ENCODE data around the gene STAG1.
A peak's percentile ranks its signal among the peaks of the same experiment; 100 is the strongest.

Gene STAG1

DNA sequence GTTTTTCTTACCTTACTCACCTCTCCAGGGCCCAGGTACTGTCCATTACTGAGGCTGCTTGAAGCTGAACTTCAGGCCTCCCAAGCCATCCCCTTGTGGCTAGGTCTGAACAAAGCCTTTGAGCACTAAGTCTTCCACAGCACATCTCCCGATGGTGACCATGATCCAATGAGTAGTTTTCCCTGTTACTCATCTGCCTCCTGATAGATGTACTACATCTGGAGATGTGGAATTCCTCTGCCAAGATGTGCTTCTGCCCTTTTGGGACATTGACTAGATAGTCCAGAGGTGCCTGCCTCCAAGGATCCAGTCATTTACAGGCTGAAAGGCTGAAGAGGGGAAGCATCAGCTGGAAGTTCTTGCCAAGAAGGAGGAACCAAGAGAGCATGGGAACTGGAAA is 37.8 kb upstream of the STAG1 start:
- no peaks in the 10 kb centered on the region for H3K27me3 ChIP-seq (ENCODE audit: insufficient read depth, low read length)
- H2BK120ac ChIP-seq (ENCODE audit: insufficient read depth, low read length, poor library complexity): no peak overlapping the region
- no peak overlapping the region for H3K4ac ChIP-seq (ENCODE audit: low read depth, low read length)
- DNase-seq: no peak
- no peak overlapping the region for H3K18ac ChIP-seq (ENCODE audit: low read length)
- WGBS (ENCODE audit: extremely low coverage, insufficient coverage, insufficient read length): no CpG with 5 or more reads among the region's 1 CpG
- no peak overlapping the region for H3K4me2 ChIP-seq (ENCODE audit: low read length)
- no peak overlapping the region for H2BK12ac ChIP-seq (ENCODE audit: low read length)
- no peak overlapping the region for H3K23ac ChIP-seq (ENCODE audit: low read length)
- H3K4me1 ChIP-seq (ENCODE audit: control insufficient read depth in 1 of 2, insufficient read depth in 2 of 2, low read length in 2 of 2): no peaks in the 10 kb centered on the region
- H3K36me3 ChIP-seq (ENCODE audit: control insufficient read depth in 1 of 2, insufficient read depth in 2 of 2, low read length in 2 of 2): no peaks in the 10 kb centered on the region
- no peaks in the 10 kb centered on the region for H3K9me3 ChIP-seq (ENCODE audit: insufficient read depth, low read depth, low read length)
- H2BK5ac ChIP-seq (ENCODE audit: low read depth, low read length, poor library complexity): no peak overlapping the region
- H3K4me3 ChIP-seq (ENCODE audit: low read depth, low read length): no peak overlapping the region
- no peak overlapping the region for H4K8ac ChIP-seq (ENCODE audit: low read depth, low read length)
- no peak overlapping the region for H4K12ac ChIP-seq (ENCODE audit: low read depth, low read length)
- no peak overlapping the region for H2AFZ ChIP-seq (ENCODE audit: insufficient read depth, low read length, poor library complexity)
- no peak overlapping the region for H4K91ac ChIP-seq (ENCODE audit: low read depth, low read length)
- H3K79me2 ChIP-seq (ENCODE audit: control insufficient read depth, insufficient read depth, low read length, poor library complexity): no peaks in the 10 kb centered on the region
- no peaks in the 10 kb centered on the region for H3K79me1 ChIP-seq (ENCODE audit: low read length)
- no peak overlapping the region for H3K27ac ChIP-seq (ENCODE audit: low read depth, low read length)
- no peak overlapping the region for H3K14ac ChIP-seq (ENCODE audit: low read length)
- H2AK5ac ChIP-seq (ENCODE audit: low read length): no peak overlapping the region
- no peak overlapping the region for H3K9ac ChIP-seq (ENCODE audit: low read length)

DNA sequence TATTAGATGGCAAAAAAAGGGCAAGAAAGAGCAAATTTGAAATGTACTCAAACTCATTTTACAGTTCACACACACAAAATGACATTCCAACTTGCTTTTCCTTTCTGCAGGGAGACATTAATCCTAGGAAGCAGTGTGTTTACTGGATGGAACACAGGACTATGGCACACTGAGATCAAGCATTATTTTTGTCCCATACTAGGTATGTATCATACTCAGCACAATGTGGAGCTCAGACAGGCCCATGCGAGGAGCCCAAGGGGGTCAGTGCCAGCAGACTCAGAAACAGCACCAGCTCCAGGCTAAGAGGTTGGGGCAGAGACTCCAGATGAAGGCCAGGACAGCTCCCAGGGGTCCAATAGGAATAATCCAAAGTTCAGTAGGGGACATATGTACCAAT is 36.0 kb upstream of the STAG1 start:
- H2BK12ac ChIP-seq (ENCODE audit: low read length): no peak overlapping the region
- no peak overlapping the region for H3K18ac ChIP-seq (ENCODE audit: low read length)
- H2BK120ac ChIP-seq (ENCODE audit: insufficient read depth, low read length, poor library complexity): no peak overlapping the region
- H4K12ac ChIP-seq (ENCODE audit: low read depth, low read length): no peak overlapping the region
- H3K4ac ChIP-seq (ENCODE audit: low read depth, low read length): no peak overlapping the region
- DNase-seq: no peak
- no peak overlapping the region for H3K9ac ChIP-seq (ENCODE audit: low read length)
- no peak overlapping the region for H2AK5ac ChIP-seq (ENCODE audit: low read length)
- H3K27ac ChIP-seq (ENCODE audit: low read depth, low read length): no peak overlapping the region
- no peaks in the 10 kb centered on the region for H3K79me1 ChIP-seq (ENCODE audit: low read length)
- no peak overlapping the region for H4K91ac ChIP-seq (ENCODE audit: low read depth, low read length)
- H2AFZ ChIP-seq (ENCODE audit: insufficient read depth, low read length, poor library complexity): no peak overlapping the region
- no peak overlapping the region for H3K4me2 ChIP-seq (ENCODE audit: low read length)
- H4K8ac ChIP-seq (ENCODE audit: low read depth, low read length): no peak overlapping the region
- no peak overlapping the region for H2BK5ac ChIP-seq (ENCODE audit: low read depth, low read length, poor library complexity)
- H3K36me3 ChIP-seq (ENCODE audit: control insufficient read depth in 1 of 2, insufficient read depth in 2 of 2, low read length in 2 of 2): no peaks in the 10 kb centered on the region
- no peak overlapping the region for H3K4me3 ChIP-seq (ENCODE audit: low read depth, low read length)
- no peak overlapping the region for H3K23ac ChIP-seq (ENCODE audit: low read length)
- no peak overlapping the region for H3K14ac ChIP-seq (ENCODE audit: low read length)
- H3K79me2 ChIP-seq (ENCODE audit: control insufficient read depth, insufficient read depth, low read length, poor library complexity): no peaks in the 10 kb centered on the region
- H3K9me3 ChIP-seq (ENCODE audit: insufficient read depth, low read depth, low read length): no peaks in the 10 kb centered on the region
- WGBS (ENCODE audit: extremely low coverage, insufficient coverage, insufficient read length): no CpG with 5 or more reads among the region's 1 CpG
- H3K4me1 ChIP-seq (ENCODE audit: control insufficient read depth in 1 of 2, insufficient read depth in 2 of 2, low read length in 2 of 2): no peaks in the 10 kb centered on the region
- no peaks in the 10 kb centered on the region for H3K27me3 ChIP-seq (ENCODE audit: insufficient read depth, low read length)

DNA sequence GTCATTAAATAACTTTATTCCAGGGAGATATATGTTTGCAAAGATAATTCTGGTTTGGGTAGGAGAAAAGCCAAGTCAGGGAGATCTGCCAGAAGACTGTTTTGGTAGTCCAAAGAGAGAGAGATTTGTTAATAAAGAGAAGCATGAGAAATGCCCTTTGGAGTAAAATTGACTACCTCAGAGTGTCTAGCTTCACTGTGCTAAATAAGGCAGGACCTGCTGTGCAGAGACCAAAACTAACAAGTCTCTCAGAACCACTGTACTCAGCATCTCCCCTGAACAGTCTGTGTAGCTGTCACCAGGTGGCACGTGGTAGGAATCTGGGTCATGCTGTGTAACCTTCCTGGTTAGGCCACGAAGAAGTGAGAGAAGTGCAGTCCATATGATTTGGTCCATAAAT is 35.2 kb upstream of the STAG1 start:
- Histone ChIP-seq H3K79me1 (ENCODE audit: low read length) (no peaks in the 10 kb centered on the region), H4K8ac (ENCODE audit: low read depth, low read length) (no peak overlapping the region), H3K4ac (ENCODE audit: low read depth, low read length) (no peak overlapping the region), H3K36me3 (ENCODE audit: control insufficient read depth in 1 of 2, insufficient read depth in 2 of 2, low read length in 2 of 2) (no peaks in the 10 kb centered on the region), H4K91ac (ENCODE audit: low read depth, low read length) (no peak overlapping the region), H2AFZ (ENCODE audit: insufficient read depth, low read length, poor library complexity) (no peak overlapping the region), H3K9ac (ENCODE audit: low read length) (no peak overlapping the region), H3K23ac (ENCODE audit: low read length) (no peak overlapping the region), H3K4me3 (ENCODE audit: low read depth, low read length) (no peak overlapping the region), H3K9me3 (ENCODE audit: insufficient read depth, low read depth, low read length) (no peaks in the 10 kb centered on the region), H3K4me1 (ENCODE audit: control insufficient read depth in 1 of 2, insufficient read depth in 2 of 2, low read length in 2 of 2) (no peaks in the 10 kb centered on the region), H2BK5ac (ENCODE audit: low read depth, low read length, poor library complexity) (no peak overlapping the region), H3K27me3 (ENCODE audit: insufficient read depth, low read length) (no peaks in the 10 kb centered on the region), H2BK120ac (ENCODE audit: insufficient read depth, low read length, poor library complexity) (no peak overlapping the region), H2AK5ac (ENCODE audit: low read length) (no peak overlapping the region), H3K18ac (ENCODE audit: low read length) (no peak overlapping the region), H4K12ac (ENCODE audit: low read depth, low read length) (no peak overlapping the region), H3K27ac (ENCODE audit: low read depth, low read length) (no peak overlapping the region), H3K14ac (ENCODE audit: low read length) (no peak overlapping the region), H2BK12ac (ENCODE audit: low read length) (no peak overlapping the region), H3K4me2 (ENCODE audit: low read length) (no peak overlapping the region), H3K79me2 (ENCODE audit: control insufficient read depth, insufficient read depth, low read length, poor library complexity) (no peaks in the 10 kb centered on the region)
- DNase-seq: peak in 1 of 2 donors; percentile 10
- no CpG with 5 or more reads among the region's 2 CpGs for WGBS (ENCODE audit: extremely low coverage, insufficient coverage, insufficient read length)

DNA sequence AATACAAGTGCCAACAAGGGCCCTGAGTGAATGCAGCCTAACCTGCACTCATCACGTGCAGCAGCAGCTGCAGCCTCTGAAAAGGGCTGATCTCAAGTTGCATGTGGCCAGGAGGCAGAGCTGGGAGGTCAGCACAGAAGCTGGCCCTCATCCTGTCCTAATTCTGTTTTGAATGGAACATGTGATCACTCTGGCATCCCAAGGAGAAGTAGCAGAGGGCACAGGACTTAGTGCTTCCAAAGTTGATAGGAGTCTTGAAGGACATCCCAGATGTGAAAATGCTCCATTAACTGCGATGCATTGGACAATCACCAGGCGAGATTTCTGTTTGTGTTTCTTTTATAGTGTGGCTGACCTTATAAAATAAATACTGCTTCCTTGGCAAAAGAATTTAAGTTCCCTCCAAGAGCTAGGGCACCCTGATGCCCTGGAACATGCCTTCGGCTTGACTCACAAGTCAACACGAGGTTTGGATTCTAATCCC is 31.6 kb upstream of the STAG1 start:
- no peak overlapping the region for H3K4ac ChIP-seq (ENCODE audit: low read depth, low read length)
- H2AFZ ChIP-seq (ENCODE audit: insufficient read depth, low read length, poor library complexity): no peak overlapping the region
- no peak overlapping the region for H4K91ac ChIP-seq (ENCODE audit: low read depth, low read length)
- H3K27ac ChIP-seq (ENCODE audit: low read depth, low read length): no peak overlapping the region
- no peak overlapping the region for H3K14ac ChIP-seq (ENCODE audit: low read length)
- H4K8ac ChIP-seq (ENCODE audit: low read depth, low read length): no peak overlapping the region
- no peak overlapping the region for H2BK12ac ChIP-seq (ENCODE audit: low read length)
- no peaks in the 10 kb centered on the region for H3K79me2 ChIP-seq (ENCODE audit: control insufficient read depth, insufficient read depth, low read length, poor library complexity)
- no peaks in the 10 kb centered on the region for H3K27me3 ChIP-seq (ENCODE audit: insufficient read depth, low read length)
- no peak overlapping the region for H3K4me3 ChIP-seq (ENCODE audit: low read depth, low read length)
- no peaks in the 10 kb centered on the region for H3K36me3 ChIP-seq (ENCODE audit: control insufficient read depth in 1 of 2, insufficient read depth in 2 of 2, low read length in 2 of 2)
- no peak overlapping the region for H3K23ac ChIP-seq (ENCODE audit: low read length)
- no peaks in the 10 kb centered on the region for H3K9me3 ChIP-seq (ENCODE audit: insufficient read depth, low read depth, low read length)
- no peak overlapping the region for H3K4me2 ChIP-seq (ENCODE audit: low read length)
- H3K79me1 ChIP-seq (ENCODE audit: low read length): peaks cover 2% of the 10 kb centered on the region
- H2BK120ac ChIP-seq (ENCODE audit: insufficient read depth, low read length, poor library complexity): no peak overlapping the region
- no peak overlapping the region for H3K9ac ChIP-seq (ENCODE audit: low read length)
- no CpG with 5 or more reads among the region's 5 CpGs for WGBS (ENCODE audit: extremely low coverage, insufficient coverage, insufficient read length)
- no peak overlapping the region for H3K18ac ChIP-seq (ENCODE audit: low read length)
- H3K4me1 ChIP-seq (ENCODE audit: control insufficient read depth in 1 of 2, insufficient read depth in 2 of 2, low read length in 2 of 2): peaks cover 5 to 7% of the 10 kb centered on the region in 2 experiments
- peak; percentile 13 to 56 for DNase-seq
- no peak overlapping the region for H2AK5ac ChIP-seq (ENCODE audit: low read length)
- no peak overlapping the region for H4K12ac ChIP-seq (ENCODE audit: low read depth, low read length)
- no peak overlapping the region for H2BK5ac ChIP-seq (ENCODE audit: low read depth, low read length, poor library complexity)

Measured in trophoblast cell (in vitro differentiated cells and primary cell).